Neural cell (in vitro differentiated cells): ENCODE data around the gene PTGIS.
"Not testable (repeated sequence)": the region's sequence is repeated elsewhere in the genome, so short reads cannot be mapped to it uniquely, and the experiment has no call there.

Experiments
- CTCF ChIP-seq: fragments of 450-650 bp; IDR thresholded peaks from 2 replicates; pipeline ENCODE4 v1.5.1; 2014; ENCODE audit warnings: antibody characterized with exemption, mild to moderate bottlenecking, moderate library complexity; ENCODE audit not compliant: poor library complexity, severe bottlenecking
- EP300 ChIP-seq: fragments of 450-650 bp; conservative IDR thresholded peaks from 2 replicates; pipeline ENCODE4 v1.6.1; 2014; ENCODE audit warnings: antibody characterized with exemption, mild to moderate bottlenecking, moderate library complexity; ENCODE audit not compliant: poor library complexity, severe bottlenecking
- EZH2 ChIP-seq: fragments of 200-600, 300-800 bp; shearing (Covaris generic), sonication (generic); IDR thresholded peaks from 2 replicates; pipeline ENCODE4 v1.6.1; 2014; ENCODE audit warnings: antibody characterized with exemption, low read length, borderline replicate concordance, mild to moderate bottlenecking; ENCODE audit not compliant: insufficient read depth, poor library complexity, severe bottlenecking
- MXI1 ChIP-seq: fragments of 450-650 bp; conservative IDR thresholded peaks from 2 replicates; pipeline ENCODE4 v1.6.1; 2014; ENCODE audit warnings: antibody characterized with exemption, mild to moderate bottlenecking; ENCODE audit not compliant: poor library complexity, severe bottlenecking
- POLR2AphosphoS5 ChIP-seq: IDR thresholded peaks from 2 replicates; pipeline ENCODE4 v1.6.1; 2012
- REST ChIP-seq: IDR thresholded peaks from 2 replicates; pipeline ENCODE4 v1.6.1; 2012; ENCODE audit warnings: borderline replicate concordance
- SMC3 ChIP-seq: fragments of 450-650 bp; conservative IDR thresholded peaks from 2 replicates; pipeline ENCODE4 v1.6.1; 2014; ENCODE audit warnings: antibody characterized with exemption, mild to moderate bottlenecking, moderate library complexity; ENCODE audit not compliant: poor library complexity
- TAF1 ChIP-seq: IDR thresholded peaks from 2 replicates; pipeline ENCODE4 v1.6.1; 2012; ENCODE audit warnings: low read depth

GRCh38 chr20:49564991-49565390, 2.9 kb downstream of the PTGIS start:
- not testable (repeated sequence) for TF ChIP-seq POLR2AphosphoS5, CTCF, EP300, EZH2, TAF1, SMC3, MXI1, REST
